Body of pancreas (tissue), 4 donors: ENCODE results near the gene HMGB1.

Experiments
- CTCF ChIP-seq, 7 experiments: fragments of 450-650 bp in 4 of 7; fragments of 200-600 bp in 3 of 7; sonication (generic) in 3 of 7; IDR thresholded peaks; one replicate each; pipeline ENCODE4 v1.5.1; 2016 to 2019; ENCODE audit warnings: antibody characterized with exemption in 7 of 7
- POLR2A ChIP-seq, 3 donors: fragments of 450-650 bp; IDR thresholded peaks; one replicate each; pipeline ENCODE4 v1.6.1; 2016; ENCODE audit warnings: antibody characterized with exemption in 3 of 3, mild to moderate bottlenecking in 2 of 3

- TF ChIP-seq CTCF (IDR thresholded peaks at IDR 0.05) (no peak), POLR2A (IDR thresholded peaks at IDR 0.05) (no peak)
Observed at GRCh38 chr13:30412346-30412745, 53.4 kb downstream of the HMGB1 start.
